Vagina (tissue), 2 donors: ENCODE data around the gene RAPGEF5.

Source experiments
- CTCF ChIP-seq, 3 experiments: fragments of 450-650 bp in 2 of 3; fragments of 200-600 bp in 1 of 3; sonication (generic) in 1 of 3; IDR thresholded peaks; one replicate each; pipeline ENCODE4 v1.5.1; 2017 to 2019; ENCODE audit warnings: antibody characterized with exemption in 3 of 3, mild to moderate bottlenecking in 2 of 3, moderate library complexity in 2 of 3
- POLR2A ChIP-seq, 2 donors: fragments of 450-650 bp; IDR thresholded peaks; one replicate each; pipeline ENCODE4 v1.6.1; 2017; ENCODE audit warnings: antibody characterized with exemption in 2 of 2, mild to moderate bottlenecking in 2 of 2, moderate library complexity in 2 of 2

DNA sequence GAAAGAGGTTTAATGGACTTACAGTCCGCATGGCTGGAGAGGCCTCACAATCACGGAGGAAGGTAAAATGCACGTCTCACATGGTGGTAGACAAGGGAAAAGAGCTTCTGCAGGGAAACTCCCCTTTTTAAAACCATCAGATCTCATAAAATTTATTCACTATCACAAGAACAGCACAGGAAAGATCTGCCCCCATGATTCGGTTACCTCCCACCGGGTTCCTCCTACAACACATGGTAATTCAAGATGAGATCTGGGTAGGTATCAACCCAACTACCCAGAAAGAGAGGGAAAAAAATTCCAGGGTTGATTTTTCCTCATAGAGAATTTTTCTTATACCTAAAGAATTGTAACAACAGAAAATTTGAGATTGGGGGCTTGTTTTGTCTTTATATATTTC, 13.9 kb downstream of the RAPGEF5 start:
- TF ChIP-seq CTCF (IDR thresholded peaks at IDR 0.05): no peak
- no peak for TF ChIP-seq POLR2A (IDR thresholded peaks at IDR 0.05)
